Osteoblast (primary cell): Measurements from ENCODE around the gene TNFRSF8. TPM values are rescaled to one million over a fixed set of nuclear protein-coding genes. Genes with fewer than 3 reads are reported as not detected.

Source experiments
- DNase-seq: peaks from one replicate; pipeline ENCODE4 v3.0.0; 2011; ENCODE audit warnings: low spot score, mixed read lengths; ENCODE audit not compliant: insufficient read length; ENCODE audit errors: missing footprints
- H2AFZ ChIP-seq: 2 replicates; pipeline ENCODE4 v1.6.0; 2011; ENCODE audit warnings: mild to moderate bottlenecking, low read length
- H3K27ac ChIP-seq: 2 replicates; pipeline ENCODE4 v1.5.1; 2011; ENCODE audit warnings: mild to moderate bottlenecking, low read depth, low read length, moderate library complexity
- H3K27me3 ChIP-seq: 2 replicates; pipeline ENCODE4 v1.6.0; 2012; ENCODE audit warnings: mild to moderate bottlenecking, control low read depth, inconsistent platforms, low read length, moderate library complexity; ENCODE audit not compliant: insufficient read depth
- H3K36me3 ChIP-seq: 2 replicates; pipeline ENCODE4 v1.5.1; 2011; ENCODE audit warnings: mild to moderate bottlenecking, low read length, control low read depth, moderate library complexity; ENCODE audit not compliant: insufficient read depth
- H3K4me1 ChIP-seq: 2 replicates; pipeline ENCODE4 v1.5.1; 2011; ENCODE audit warnings: mild to moderate bottlenecking, low read length, control low read depth, moderate library complexity; ENCODE audit not compliant: insufficient read depth
- H3K4me2 ChIP-seq: 2 replicates; pipeline ENCODE4 v1.6.0; 2011; ENCODE audit warnings: mild to moderate bottlenecking, low read length; ENCODE audit not compliant: insufficient read depth
- H3K4me3 ChIP-seq: fragments of 200-600 bp; sonication (generic); 3 replicates; pipeline ENCODE4 v1.5.1; 2012; ENCODE audit warnings: mild to moderate bottlenecking, low read length, inconsistent platforms; ENCODE audit not compliant: insufficient read depth
- H3K79me2 ChIP-seq: 2 replicates; pipeline ENCODE4 v1.6.0; 2012; ENCODE audit warnings: mild to moderate bottlenecking, low read length, control low read depth, inconsistent platforms; ENCODE audit not compliant: insufficient read depth
- H3K9me3 ChIP-seq: 2 replicates; pipeline ENCODE4 v1.5.1; 2011; ENCODE audit warnings: low read depth, low read length, control low read depth
- H4K20me1 ChIP-seq: 2 replicates; pipeline ENCODE4 v1.6.0; 2012; ENCODE audit warnings: mild to moderate bottlenecking, low read length, control low read depth; ENCODE audit not compliant: insufficient read depth
- CTCF ChIP-seq: IDR thresholded peaks from 2 replicates; pipeline ENCODE4 v1.5.1; 2011; ENCODE audit warnings: mild to moderate bottlenecking, low read depth, low read length, moderate library complexity; ENCODE audit errors: extremely low read depth
- total RNA-seq: library from RNA; depleted of rRNA; stranded (reverse); fragments of >200 nt; gene quantifications from 2 replicates; pipeline ENCODE4 v1.2.3, GENCODE V29; 2012

The TNFRSF8 gene
- total RNA-seq, 1 donor, result under 0.01 TPM

GRCh38 chr1:12148958-12149790 lies 86.1 kb downstream of the TNFRSF8 start:
- H3K79me2 ChIP-seq, result no peaks in the 10 kb centered on the region
- peaks cover 37% of the 10 kb centered on the region for H3K4me1 ChIP-seq
- peak; percentile 49 for DNase-seq
- H3K4me2 ChIP-seq, result no peak overlapping the region
- no peak overlapping the region for H3K27ac ChIP-seq
- peaks cover 3% of the 10 kb centered on the region for H3K9me3 ChIP-seq
- no peaks in the 10 kb centered on the region for H3K27me3 ChIP-seq
- H2AFZ ChIP-seq, result no peak overlapping the region
- H3K36me3 ChIP-seq, result no peaks in the 10 kb centered on the region
- H3K4me3 ChIP-seq, result no peak overlapping the region
- TF ChIP-seq CTCF, result no peak
- H4K20me1 ChIP-seq, result no peaks in the 10 kb centered on the region

GRCh38 chr1:12149791-12150175 lies 86.7 kb downstream of the TNFRSF8 start:
- Histone ChIP-seq H3K9me3 (peaks cover 3% of the 10 kb centered on the region), H3K4me2 (no peak overlapping the region), H3K36me3 (no peaks in the 10 kb centered on the region), H2AFZ (no peak overlapping the region), H3K27ac (no peak overlapping the region), H3K4me3 (no peak overlapping the region), H3K79me2 (no peaks in the 10 kb centered on the region), H3K4me1 (peaks cover 35% of the 10 kb centered on the region), H3K27me3 (no peaks in the 10 kb centered on the region), H4K20me1 (no peaks in the 10 kb centered on the region)
- no peak for TF ChIP-seq CTCF
- DNase-seq, result no peak

- H3K4me3 ChIP-seq, result no peak overlapping the region
- TF ChIP-seq CTCF, result no peak
- H3K79me2 ChIP-seq, result no peaks in the 10 kb centered on the region
- H2AFZ ChIP-seq, result peak overlapping the region; percentile 33
- H3K27ac ChIP-seq, result no peak overlapping the region
- no peaks in the 10 kb centered on the region for H3K27me3 ChIP-seq
- H3K36me3 ChIP-seq, result no peaks in the 10 kb centered on the region
- no peak overlapping the region for H3K4me2 ChIP-seq
- no peaks in the 10 kb centered on the region for H4K20me1 ChIP-seq
- peak; percentile 45 for DNase-seq
- peaks cover 3% of the 10 kb centered on the region for H3K9me3 ChIP-seq
- peaks cover 35% of the 10 kb centered on the region for H3K4me1 ChIP-seq
Measured at GRCh38 chr1:12150456-12151200, 87.5 kb downstream of the TNFRSF8 start.

GRCh38 chr1:12151465-12151864 lies 88.4 kb downstream of the TNFRSF8 start:
- Histone ChIP-seq H2AFZ (no peak overlapping the region), H3K79me2 (no peaks in the 10 kb centered on the region), H3K4me3 (no peak overlapping the region), H3K9me3 (peaks cover 3% of the 10 kb centered on the region), H4K20me1 (no peaks in the 10 kb centered on the region), H3K27me3 (no peaks in the 10 kb centered on the region), H3K27ac (no peak overlapping the region), H3K36me3 (no peaks in the 10 kb centered on the region), H3K4me2 (no peak overlapping the region), H3K4me1 (peaks cover 33% of the 10 kb centered on the region)
- no peak for TF ChIP-seq CTCF
- DNase-seq, result no peak
